ENCODE results near the gene CHST9.

- no peak for TF ChIP-seq EZH2 (conservative IDR thresholded peaks at IDR 0.05; ENCODE audit: low read depth, low read length)
- no peak for TF ChIP-seq PTBP1 (IDR thresholded peaks at IDR 0.05; ENCODE audit: low read depth, low read length, poor library complexity, severe bottlenecking)
- TF ChIP-seq MTA1 (CRISPR knock-in tag; IDR thresholded peaks at IDR 0.05; ENCODE audit: borderline replicate concordance): no peak
Measured at GRCh38 chr18:27141876-27142275, 43.2 kb downstream of the CHST9 start.
